ENCODE measurements around the gene PRR13.

PRR13 gene

GRCh38 chr12:53481939-53482586, 40.5 kb downstream of the PRR13 start:
- Histone ChIP-seq H3K4me1 (ENCODE audit: control insufficient read depth, low read length) (no peaks in the 10 kb centered on the region), H4K20me1 (ENCODE audit: control insufficient read depth, insufficient read depth, low read depth, low read length) (peaks cover 20% of the 10 kb centered on the region), H3K79me2 (ENCODE audit: control insufficient read depth, low read length) (peaks cover 7% of the 10 kb centered on the region), H3K27ac (ENCODE audit: low read depth, low read length) (no peak overlapping the region), H3K4me2 (ENCODE audit: low read length) (no peak overlapping the region), H3K9me2 (replicated peaks; ENCODE audit: control insufficient read depth, low read length) (no peaks in the 10 kb centered on the region), H3K27me3 (ENCODE audit: control insufficient read depth, low read length) (no peaks in the 10 kb centered on the region), H3F3A (ENCODE audit: control insufficient read depth, insufficient read depth) (peaks cover 60% of the 10 kb centered on the region), H3K9me3 (ENCODE audit: control insufficient read depth, insufficient read depth, low read length) (no peaks in the 10 kb centered on the region), H3K4me3 (ENCODE audit: low read length) (no peak overlapping the region), H3K36me3 (ENCODE audit: control insufficient read depth, low read length) (peaks cover 86% of the 10 kb centered on the region)
- TF ChIP-seq CTCF (IDR thresholded peaks at IDR 0.05; ENCODE audit: low read depth, low read length, poor library complexity, severe bottlenecking), result peak; percentile 50
- TF ChIP-seq EZH2phosphoT487 (IDR thresholded peaks at IDR 0.05; ENCODE audit: borderline replicate concordance, low read length), result no peak

- TF ChIP-seq CTCF (IDR thresholded peaks at IDR 0.05; ENCODE audit: low read depth, low read length, poor library complexity, severe bottlenecking) (no peak), EZH2phosphoT487 (IDR thresholded peaks at IDR 0.05; ENCODE audit: borderline replicate concordance, low read length) (no peak)
- Histone ChIP-seq H3K27me3 (ENCODE audit: control insufficient read depth, low read length) (no peaks in the 10 kb centered on the region), H3K4me3 (ENCODE audit: low read length) (no peak overlapping the region), H3K27ac (ENCODE audit: low read depth, low read length) (no peak overlapping the region), H3K4me2 (ENCODE audit: low read length) (no peak overlapping the region), H3K4me1 (ENCODE audit: control insufficient read depth, low read length) (no peaks in the 10 kb centered on the region), H3K79me2 (ENCODE audit: control insufficient read depth, low read length) (peaks cover 3% of the 10 kb centered on the region), H3K9me3 (ENCODE audit: control insufficient read depth, insufficient read depth, low read length) (no peaks in the 10 kb centered on the region), H4K20me1 (ENCODE audit: control insufficient read depth, insufficient read depth, low read depth, low read length) (peaks cover 20% of the 10 kb centered on the region), H3K9me2 (replicated peaks; ENCODE audit: control insufficient read depth, low read length) (no peaks in the 10 kb centered on the region), H3F3A (ENCODE audit: control insufficient read depth, insufficient read depth) (peaks cover 56% of the 10 kb centered on the region), H3K36me3 (ENCODE audit: control insufficient read depth, low read length) (peaks cover 79% of the 10 kb centered on the region)
Observed at GRCh38 chr12:53482626-53483168, 41.2 kb downstream of the PRR13 start.

GRCh38 chr12:53483225-53483978, 41.9 kb downstream of the PRR13 start:
- no peak for TF ChIP-seq CTCF (IDR thresholded peaks at IDR 0.05; ENCODE audit: low read depth, low read length, poor library complexity, severe bottlenecking)
- no peak for TF ChIP-seq EZH2phosphoT487 (IDR thresholded peaks at IDR 0.05; ENCODE audit: borderline replicate concordance, low read length)
- H3K79me2 ChIP-seq (ENCODE audit: control insufficient read depth, low read length), result no peaks in the 10 kb centered on the region
- no peak overlapping the region for H3K27ac ChIP-seq (ENCODE audit: low read depth, low read length)
- no peak overlapping the region for H3K4me2 ChIP-seq (ENCODE audit: low read length)
- H3K27me3 ChIP-seq (ENCODE audit: control insufficient read depth, low read length), result no peaks in the 10 kb centered on the region
- H3K9me3 ChIP-seq (ENCODE audit: control insufficient read depth, insufficient read depth, low read length), result no peaks in the 10 kb centered on the region
- no peaks in the 10 kb centered on the region for H3K9me2 ChIP-seq (replicated peaks; ENCODE audit: control insufficient read depth, low read length)
- H4K20me1 ChIP-seq (ENCODE audit: control insufficient read depth, insufficient read depth, low read depth, low read length), result peaks cover 20% of the 10 kb centered on the region
- H3K4me1 ChIP-seq (ENCODE audit: control insufficient read depth, low read length), result no peaks in the 10 kb centered on the region
- H3F3A ChIP-seq (ENCODE audit: control insufficient read depth, insufficient read depth), result peaks cover 51% of the 10 kb centered on the region
- H3K4me3 ChIP-seq (ENCODE audit: low read length), result no peak overlapping the region
- peaks cover 72% of the 10 kb centered on the region for H3K36me3 ChIP-seq (ENCODE audit: control insufficient read depth, low read length)

Measured in DOHH2 (cell line).